ENCODE data around the gene BUD13.
"Not testable (repeated sequence)": the region's sequence is repeated elsewhere in the genome, so short reads cannot be mapped to it uniquely, and the experiment has no call there.

BUD13 gene

GRCh38 chr11:116782728-116783127 lies 9.9 kb upstream of the BUD13 start:
- Histone ChIP-seq H3K9me3 (ENCODE audit: insufficient read depth, low read depth, low read length) (no peaks in the 10 kb centered on the region), H3K4me3 (ENCODE audit: low read length) (no peak overlapping the region), H3K9ac (ENCODE audit: low read depth, low read length) (no peak overlapping the region), H3K27ac (ENCODE audit: low read depth, low read length) (no peak overlapping the region), H3K27me3 (ENCODE audit: insufficient read depth, low read length) (no peaks in the 10 kb centered on the region), H3K36me3 (ENCODE audit: insufficient read depth, low read length) (peaks cover 90% of the 10 kb centered on the region), H3K4me1 (ENCODE audit: insufficient read depth, low read length) (no peaks in the 10 kb centered on the region)
- 95% methylated on average over 4 of the region's 4 CpGs for WGBS

- Histone ChIP-seq H3K27me3 (ENCODE audit: insufficient read depth, low read length) (no peaks in the 10 kb centered on the region), H3K9me3 (ENCODE audit: insufficient read depth, low read depth, low read length) (no peaks in the 10 kb centered on the region), H3K36me3 (ENCODE audit: insufficient read depth, low read length) (peaks cover 77% of the 10 kb centered on the region), H3K4me3 (ENCODE audit: low read length) (no peak overlapping the region), H3K4me1 (ENCODE audit: insufficient read depth, low read length) (peaks cover 8% of the 10 kb centered on the region; the same call in 1 of the 2 replicates), H3K27ac (ENCODE audit: low read depth, low read length) (no peak overlapping the region), H3K9ac (ENCODE audit: low read depth, low read length) (no peak overlapping the region)
- 96% methylated on average over 4 of the region's 4 CpGs for WGBS
Measured at GRCh38 chr11:116778556-116778955, 5.8 kb upstream of the BUD13 start.

- no peaks in the 10 kb centered on the region for H3K9me3 ChIP-seq (ENCODE audit: insufficient read depth, low read depth, low read length)
- H3K4me3 ChIP-seq (ENCODE audit: low read length): no peak overlapping the region
- peaks cover 9% of the 10 kb centered on the region; the same call in 1 of the 2 replicates for H3K4me1 ChIP-seq (ENCODE audit: insufficient read depth, low read length)
- H3K27ac ChIP-seq (ENCODE audit: low read depth, low read length): no peak overlapping the region
- no peaks in the 10 kb centered on the region for H3K27me3 ChIP-seq (ENCODE audit: insufficient read depth, low read length)
- no peak overlapping the region for H3K9ac ChIP-seq (ENCODE audit: low read depth, low read length)
- peaks cover 62% of the 10 kb centered on the region for H3K36me3 ChIP-seq (ENCODE audit: insufficient read depth, low read length)
- WGBS: 97% methylated on average over 7 of the region's 7 CpGs
Measured at GRCh38 chr11:116777056-116777455, 4.3 kb upstream of the BUD13 start.

GRCh38 chr11:116776522-116776984 lies 3.8 kb upstream of the BUD13 start:
- Histone ChIP-seq H3K27ac (ENCODE audit: low read depth, low read length) (no peak overlapping the region), H3K36me3 (ENCODE audit: insufficient read depth, low read length) (peaks cover 58% of the 10 kb centered on the region), H3K27me3 (ENCODE audit: insufficient read depth, low read length) (no peaks in the 10 kb centered on the region), H3K9ac (ENCODE audit: low read depth, low read length) (no peak overlapping the region), H3K4me3 (ENCODE audit: low read length) (no peak overlapping the region), H3K9me3 (ENCODE audit: insufficient read depth, low read depth, low read length) (no peaks in the 10 kb centered on the region), H3K4me1 (ENCODE audit: insufficient read depth, low read length) (peaks cover 13% of the 10 kb centered on the region)

- peaks cover 52% of the 10 kb centered on the region for H3K36me3 ChIP-seq (ENCODE audit: insufficient read depth, low read length)
- no peak overlapping the region for H3K9ac ChIP-seq (ENCODE audit: low read depth, low read length)
- H3K4me1 ChIP-seq (ENCODE audit: insufficient read depth, low read length): peaks cover 18% of the 10 kb centered on the region
- no peak overlapping the region for H3K4me3 ChIP-seq (ENCODE audit: low read length)
- no peaks in the 10 kb centered on the region for H3K9me3 ChIP-seq (ENCODE audit: insufficient read depth, low read depth, low read length)
- H3K27ac ChIP-seq (ENCODE audit: low read depth, low read length): no peak overlapping the region
- no peaks in the 10 kb centered on the region for H3K27me3 ChIP-seq (ENCODE audit: insufficient read depth, low read length)
- WGBS: 91% methylated on average over 5 of the region's 5 CpGs
Measured at GRCh38 chr11:116775975-116776374, 3.2 kb upstream of the BUD13 start.

GRCh38 chr11:116774661-116775060 lies 1.9 kb upstream of the BUD13 start:
- H3K4me1 ChIP-seq (ENCODE audit: insufficient read depth, low read length): peaks cover 18% of the 10 kb centered on the region
- H3K27me3 ChIP-seq (ENCODE audit: insufficient read depth, low read length): no peaks in the 10 kb centered on the region
- peaks cover 43% of the 10 kb centered on the region for H3K36me3 ChIP-seq (ENCODE audit: insufficient read depth, low read length)
- no peak overlapping the region for H3K4me3 ChIP-seq (ENCODE audit: low read length)
- H3K9ac ChIP-seq (ENCODE audit: low read depth, low read length): no peak overlapping the region
- no peaks in the 10 kb centered on the region for H3K9me3 ChIP-seq (ENCODE audit: insufficient read depth, low read depth, low read length)
- WGBS: 90% methylated on average over 5 of the region's 5 CpGs
- no peak overlapping the region for H3K27ac ChIP-seq (ENCODE audit: low read depth, low read length)

GRCh38 chr11:116773203-116774097 lies 663 bp upstream of the BUD13 start:
- Histone ChIP-seq H3K9ac (ENCODE audit: low read depth, low read length) (peak overlapping the region; percentile 79), H3K4me3 (ENCODE audit: low read length) (peak overlapping the region; percentile 97), H3K27me3 (ENCODE audit: insufficient read depth, low read length) (no peaks in the 10 kb centered on the region), H3K27ac (ENCODE audit: low read depth, low read length) (peak overlapping the region; percentile 79; the same call in 1 of the 2 replicates), H3K9me3 (ENCODE audit: insufficient read depth, low read depth, low read length) (no peaks in the 10 kb centered on the region), H3K36me3 (ENCODE audit: insufficient read depth, low read length) (peaks cover 42% of the 10 kb centered on the region), H3K4me1 (ENCODE audit: insufficient read depth, low read length) (peaks cover 18% of the 10 kb centered on the region)
- 7% methylated on average over 21 of the region's 25 CpGs for WGBS

GRCh38 chr11:116771935-116772334 lies 852 bp downstream of the BUD13 start:
- Histone ChIP-seq H3K9me3 (ENCODE audit: insufficient read depth, low read depth, low read length) (no peaks in the 10 kb centered on the region), H3K4me1 (ENCODE audit: insufficient read depth, low read length) (peaks cover 18% of the 10 kb centered on the region), H3K36me3 (ENCODE audit: insufficient read depth, low read length) (peaks cover 37% of the 10 kb centered on the region), H3K4me3 (ENCODE audit: low read length) (peak overlapping the region; percentile 97), H3K9ac (ENCODE audit: low read depth, low read length) (peak overlapping the region; percentile 93), H3K27me3 (ENCODE audit: insufficient read depth, low read length) (no peaks in the 10 kb centered on the region), H3K27ac (ENCODE audit: low read depth, low read length) (peak overlapping the region; percentile 98)
- 37% methylated on average over 1 of the region's 2 CpGs for WGBS

- Histone ChIP-seq H3K9me3 (ENCODE audit: insufficient read depth, low read depth, low read length) (no peaks in the 10 kb centered on the region), H3K9ac (ENCODE audit: low read depth, low read length) (no peak overlapping the region), H3K36me3 (ENCODE audit: insufficient read depth, low read length) (peaks cover 93% of the 10 kb centered on the region), H3K27me3 (ENCODE audit: insufficient read depth, low read length) (no peaks in the 10 kb centered on the region), H3K27ac (ENCODE audit: low read depth, low read length) (no peak overlapping the region), H3K4me3 (ENCODE audit: low read length) (no peak overlapping the region), H3K4me1 (ENCODE audit: insufficient read depth, low read length) (no peaks in the 10 kb centered on the region)
- 87% methylated on average over 2 of the region's 2 CpGs for WGBS
Measured at GRCh38 chr11:116762132-116762531, 10.7 kb downstream of the BUD13 start.

GRCh38 chr11:116756044-116756443 lies 16.7 kb downstream of the BUD13 start:
- WGBS: 97% methylated on average over 8 of the region's 8 CpGs
- H3K4me3 ChIP-seq (ENCODE audit: low read length); H3K27ac ChIP-seq (ENCODE audit: low read depth, low read length); H3K27me3 ChIP-seq (ENCODE audit: insufficient read depth, low read length); H3K4me1 ChIP-seq (ENCODE audit: insufficient read depth, low read length); H3K9ac ChIP-seq (ENCODE audit: low read depth, low read length); H3K9me3 ChIP-seq (ENCODE audit: insufficient read depth, low read depth, low read length): not testable (repeated sequence)
- peaks cover 94% of the 10 kb centered on the region for H3K36me3 ChIP-seq (ENCODE audit: insufficient read depth, low read length)

GRCh38 chr11:116750070-116750718 lies 22.6 kb downstream of the BUD13 start:
- Histone ChIP-seq H3K27ac (ENCODE audit: low read depth, low read length) (no peak overlapping the region), H3K36me3 (ENCODE audit: insufficient read depth, low read length) (peaks cover 93% of the 10 kb centered on the region), H3K9ac (ENCODE audit: low read depth, low read length) (no peak overlapping the region), H3K27me3 (ENCODE audit: insufficient read depth, low read length) (no peaks in the 10 kb centered on the region), H3K9me3 (ENCODE audit: insufficient read depth, low read depth, low read length) (no peaks in the 10 kb centered on the region), H3K4me1 (ENCODE audit: insufficient read depth, low read length) (no peaks in the 10 kb centered on the region), H3K4me3 (ENCODE audit: low read length) (no peak overlapping the region)
- 93% methylated on average over 2 of the region's 2 CpGs for WGBS
